Lower lobe of right lung (tissue), 2 donors: Measurements from ENCODE around the gene PFN1. TPM values are rescaled to one million over a fixed set of nuclear protein-coding genes. Genes with fewer than 3 reads are reported as not detected.

Experiments
- ATAC-seq, 2 donors: fragments of 200-7000 bp; cut with Tn5 transposase; one replicate each; pipeline ENCODE4 v1.9.1; 2020 to 2022; ENCODE audit warnings: mild to moderate bottlenecking in 2 of 2, moderate library complexity in 2 of 2
- DNase-seq: peaks from one replicate; pipeline ENCODE4 v3.0.0-alpha.2; 2020
- H3K27ac ChIP-seq: fragments of 200-600 bp; one replicate; pipeline ENCODE4 v1.8.0; 2022
- H3K27me3 ChIP-seq: fragments of 200-600 bp; one replicate; pipeline ENCODE4 v1.8.0; 2022; ENCODE audit warnings: low read depth
- H3K36me3 ChIP-seq: fragments of 200-600 bp; one replicate; pipeline ENCODE4 v1.8.0; 2022; ENCODE audit warnings: mild to moderate bottlenecking
- H3K4me1 ChIP-seq: fragments of 200-600 bp; one replicate; pipeline ENCODE4 v1.8.0; 2022
- H3K4me3 ChIP-seq: fragments of 200-600 bp; one replicate; pipeline ENCODE4 v1.8.0; 2022; ENCODE audit warnings: mild to moderate bottlenecking
- H3K9me3 ChIP-seq: fragments of 200-600 bp; one replicate; pipeline ENCODE4 v1.8.0; 2022
- CTCF ChIP-seq: fragments of 200-600 bp; IDR thresholded peaks from one replicate; pipeline ENCODE4 v1.8.0; 2022; ENCODE audit warnings: antibody characterized with exemption, mild to moderate bottlenecking
- intact Hi-C: fragments of 100-400 bp; cut with DNase I; formaldehyde crosslinking; loops from one replicate; pipeline ENCODE4 v1.11.0; 2022
- total RNA-seq: library from RNA; stranded (reverse); fragmentation: NEBNext Ultra II Directional; extraction: Animal tissue kit (Norgen Biotek cat#: 25700); gene quantifications from one replicate; pipeline ENCODE4 v1.2.1, GENCODE V29; 2021
- donor health status: DM: no; HTN: yes; CAD: no; lungs with severe emphysema.

PFN1 gene
- total RNA-seq, 1 donor from 2014 or later = 528 TPM

- DNase-seq (no peak), ATAC-seq (peak; percentile 1 to 20)
- no peak overlapping the region for H3K27ac ChIP-seq
- TF ChIP-seq CTCF = no peak
- no peaks in the 10 kb centered on the region for H3K27me3 ChIP-seq
- H3K4me3 ChIP-seq = no peak overlapping the region
- no peaks in the 10 kb centered on the region for H3K9me3 ChIP-seq
- intact Hi-C loops = no loop called here
- peaks cover 91% of the 10 kb centered on the region for H3K36me3 ChIP-seq
- H3K4me1 ChIP-seq = peaks cover 39% of the 10 kb centered on the region
These were observed 25.9 kb upstream of the PFN1 start for GRCh38 chr17:4974115-4974670.

GRCh38 chr17:4973256-4974114 is 25.2 kb upstream of the PFN1 start:
- DNase-seq = no peak
- Histone ChIP-seq H3K36me3 (peaks cover 88% of the 10 kb centered on the region), H3K9me3 (no peaks in the 10 kb centered on the region), H3K4me3 (no peak overlapping the region), H3K27me3 (no peaks in the 10 kb centered on the region), H3K27ac (no peak overlapping the region), H3K4me1 (peaks cover 39% of the 10 kb centered on the region)
- intact Hi-C loops = no loop called here
- ATAC-seq = peak in 1 of 2 donors; percentile 2
- no peak for TF ChIP-seq CTCF

GRCh38 chr17:4972752-4973151 is 24.4 kb upstream of the PFN1 start:
- intact Hi-C loops = no loop called here

GRCh38 chr17:4972322-4972721 is 24.0 kb upstream of the PFN1 start:
- no peak for TF ChIP-seq CTCF
- DNase-seq (no peak), ATAC-seq (no peak)
- Histone ChIP-seq H3K27ac (no peak overlapping the region), H3K9me3 (no peaks in the 10 kb centered on the region), H3K4me1 (peaks cover 36% of the 10 kb centered on the region), H3K27me3 (no peaks in the 10 kb centered on the region), H3K36me3 (peaks cover 77% of the 10 kb centered on the region), H3K4me3 (no peak overlapping the region)
- intact Hi-C loops = no loop called here

More at GRCh38 chr17:4972752-4973151, 24.4 kb upstream of the PFN1 start:
- ATAC-seq (no peak), DNase-seq (no peak)
- TF ChIP-seq CTCF = no peak
- Histone ChIP-seq H3K36me3 (peaks cover 81% of the 10 kb centered on the region), H3K27me3 (no peaks in the 10 kb centered on the region), H3K4me1 (peaks cover 36% of the 10 kb centered on the region), H3K27ac (no peak overlapping the region), H3K4me3 (no peak overlapping the region), H3K9me3 (no peaks in the 10 kb centered on the region)

GRCh38 chr17:4971826-4972225 is 23.5 kb upstream of the PFN1 start:
- TF ChIP-seq CTCF = no peak
- peaks cover 36% of the 10 kb centered on the region for H3K4me1 ChIP-seq
- DNase-seq = no peak
- H3K9me3 ChIP-seq = no peaks in the 10 kb centered on the region
- peaks cover 72% of the 10 kb centered on the region for H3K36me3 ChIP-seq
- H3K4me3 ChIP-seq = no peak overlapping the region
- no peak overlapping the region for H3K27ac ChIP-seq
- intact Hi-C loops = no loop called here
- ATAC-seq = no peak
- H3K27me3 ChIP-seq = no peaks in the 10 kb centered on the region
